NCI-H146 treated with DMSO at 0.1 percent for 48 hours (cell line): ENCODE measurements around the gene ADAMTS17.

Source experiments
- DNase-seq: peaks from one replicate; lab custom pipeline; 2025; ENCODE audit not compliant: unreplicated experiment; lab: John Stamatoyannopoulos, UW

The ADAMTS17 gene, protein sequence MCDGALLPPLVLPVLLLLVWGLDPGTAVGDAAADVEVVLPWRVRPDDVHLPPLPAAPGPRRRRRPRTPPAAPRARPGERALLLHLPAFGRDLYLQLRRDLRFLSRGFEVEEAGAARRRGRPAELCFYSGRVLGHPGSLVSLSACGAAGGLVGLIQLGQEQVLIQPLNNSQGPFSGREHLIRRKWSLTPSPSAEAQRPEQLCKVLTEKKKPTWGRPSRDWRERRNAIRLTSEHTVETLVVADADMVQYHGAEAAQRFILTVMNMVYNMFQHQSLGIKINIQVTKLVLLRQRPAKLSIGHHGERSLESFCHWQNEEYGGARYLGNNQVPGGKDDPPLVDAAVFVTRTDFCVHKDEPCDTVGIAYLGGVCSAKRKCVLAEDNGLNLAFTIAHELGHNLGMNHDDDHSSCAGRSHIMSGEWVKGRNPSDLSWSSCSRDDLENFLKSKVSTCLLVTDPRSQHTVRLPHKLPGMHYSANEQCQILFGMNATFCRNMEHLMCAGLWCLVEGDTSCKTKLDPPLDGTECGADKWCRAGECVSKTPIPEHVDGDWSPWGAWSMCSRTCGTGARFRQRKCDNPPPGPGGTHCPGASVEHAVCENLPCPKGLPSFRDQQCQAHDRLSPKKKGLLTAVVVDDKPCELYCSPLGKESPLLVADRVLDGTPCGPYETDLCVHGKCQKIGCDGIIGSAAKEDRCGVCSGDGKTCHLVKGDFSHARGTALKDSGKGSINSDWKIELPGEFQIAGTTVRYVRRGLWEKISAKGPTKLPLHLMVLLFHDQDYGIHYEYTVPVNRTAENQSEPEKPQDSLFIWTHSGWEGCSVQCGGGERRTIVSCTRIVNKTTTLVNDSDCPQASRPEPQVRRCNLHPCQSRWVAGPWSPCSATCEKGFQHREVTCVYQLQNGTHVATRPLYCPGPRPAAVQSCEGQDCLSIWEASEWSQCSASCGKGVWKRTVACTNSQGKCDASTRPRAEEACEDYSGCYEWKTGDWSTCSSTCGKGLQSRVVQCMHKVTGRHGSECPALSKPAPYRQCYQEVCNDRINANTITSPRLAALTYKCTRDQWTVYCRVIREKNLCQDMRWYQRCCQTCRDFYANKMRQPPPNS

DNA sequence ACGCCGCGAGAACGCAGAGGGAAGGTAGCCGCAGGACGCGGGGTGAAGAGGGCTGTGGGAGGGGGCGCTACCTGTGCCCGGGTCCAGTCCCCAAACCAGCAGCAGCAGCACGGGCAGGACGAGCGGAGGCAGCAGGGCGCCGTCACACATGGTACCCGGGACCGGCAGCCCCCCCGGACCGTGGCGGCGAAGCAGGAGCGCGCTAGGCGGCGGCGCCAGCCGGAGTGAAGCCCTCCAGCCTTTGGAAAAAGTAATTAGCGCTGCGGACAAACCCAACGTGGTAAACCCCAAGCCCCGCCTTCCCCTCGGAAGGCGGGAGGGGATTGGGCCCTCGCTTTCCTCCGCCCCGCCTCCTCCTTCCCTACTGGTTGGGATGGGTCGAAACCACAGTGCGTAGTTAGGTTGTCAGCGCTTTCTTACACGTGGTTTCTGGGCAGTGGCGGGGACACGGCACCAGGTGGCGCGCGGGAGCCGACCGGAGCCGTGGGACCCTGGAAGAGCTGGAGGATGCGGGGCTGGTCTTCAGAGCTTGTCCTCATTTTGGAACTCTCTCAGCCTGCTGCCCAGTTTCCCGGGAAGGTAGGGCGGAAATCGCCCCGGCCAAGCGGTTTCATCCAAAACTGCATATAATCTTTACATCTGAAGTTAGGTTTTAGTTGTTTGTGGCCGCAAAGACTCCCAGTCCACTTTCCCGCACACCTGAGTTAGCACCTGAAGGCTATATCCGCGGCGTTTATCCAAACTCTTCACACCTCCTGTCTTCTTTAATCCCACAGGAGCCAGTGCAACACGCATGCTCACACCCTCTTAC, at the start of gene ADAMTS17:
Gene ADAMTS17 (minus strand): TSS at position 226 of the 811 bp plus-strand sequence. CDS start 76 bp downstream, at position 150.
- DNase-seq, result peak; percentile 94

DNA sequence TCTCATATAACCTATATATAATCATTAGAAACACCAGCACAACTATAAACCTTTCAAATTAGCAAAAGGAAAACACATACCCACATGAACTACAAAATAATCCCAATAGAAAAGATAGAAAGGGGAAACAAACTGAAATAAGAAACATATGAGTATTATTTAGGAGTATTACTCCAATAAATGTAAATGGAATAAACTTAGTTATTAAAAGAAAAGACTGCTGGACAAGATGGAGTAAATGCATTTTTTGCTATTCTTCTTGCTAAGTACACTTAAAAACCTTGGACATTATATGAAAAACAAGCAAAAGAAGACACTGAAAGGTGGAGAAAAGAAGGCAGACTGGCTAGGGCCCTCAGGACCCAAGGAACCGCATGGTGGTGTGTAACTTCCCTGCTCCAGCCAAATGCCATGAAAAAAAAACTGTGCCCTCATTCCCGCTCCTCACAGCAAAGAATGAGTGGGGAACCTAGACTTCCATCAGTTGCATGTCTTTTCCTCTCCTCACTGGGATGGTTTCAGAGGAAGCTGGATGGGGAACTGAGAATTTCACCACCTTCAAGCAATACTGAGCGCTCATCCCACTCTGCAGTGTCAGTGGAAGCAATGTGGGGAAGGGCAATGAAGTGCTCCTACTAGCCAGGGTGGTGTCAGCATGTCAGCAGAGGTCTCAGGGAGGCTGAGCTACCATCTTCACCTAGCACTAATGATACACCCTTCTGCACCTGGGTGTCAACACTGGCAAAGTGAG, 43.7 kb upstream of the ADAMTS17 start:
- DNase-seq, result no peak

DNA sequence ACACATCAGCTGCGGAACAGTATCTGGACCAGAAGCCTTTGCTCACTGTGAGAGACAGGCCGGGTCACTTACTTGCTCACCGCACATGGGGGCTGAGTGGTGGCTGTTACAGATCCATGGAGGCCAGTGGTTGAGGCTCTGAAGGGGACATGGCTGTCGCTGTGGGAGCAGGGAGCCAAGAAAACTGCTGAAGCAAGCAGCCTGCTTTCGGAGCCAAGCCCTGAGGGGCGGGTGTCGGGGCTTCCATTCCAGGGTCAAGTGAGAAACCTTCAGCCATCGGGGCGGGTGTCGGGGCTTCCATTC, 42.3 kb upstream of the ADAMTS17 start:
- no peak for DNase-seq

DNA sequence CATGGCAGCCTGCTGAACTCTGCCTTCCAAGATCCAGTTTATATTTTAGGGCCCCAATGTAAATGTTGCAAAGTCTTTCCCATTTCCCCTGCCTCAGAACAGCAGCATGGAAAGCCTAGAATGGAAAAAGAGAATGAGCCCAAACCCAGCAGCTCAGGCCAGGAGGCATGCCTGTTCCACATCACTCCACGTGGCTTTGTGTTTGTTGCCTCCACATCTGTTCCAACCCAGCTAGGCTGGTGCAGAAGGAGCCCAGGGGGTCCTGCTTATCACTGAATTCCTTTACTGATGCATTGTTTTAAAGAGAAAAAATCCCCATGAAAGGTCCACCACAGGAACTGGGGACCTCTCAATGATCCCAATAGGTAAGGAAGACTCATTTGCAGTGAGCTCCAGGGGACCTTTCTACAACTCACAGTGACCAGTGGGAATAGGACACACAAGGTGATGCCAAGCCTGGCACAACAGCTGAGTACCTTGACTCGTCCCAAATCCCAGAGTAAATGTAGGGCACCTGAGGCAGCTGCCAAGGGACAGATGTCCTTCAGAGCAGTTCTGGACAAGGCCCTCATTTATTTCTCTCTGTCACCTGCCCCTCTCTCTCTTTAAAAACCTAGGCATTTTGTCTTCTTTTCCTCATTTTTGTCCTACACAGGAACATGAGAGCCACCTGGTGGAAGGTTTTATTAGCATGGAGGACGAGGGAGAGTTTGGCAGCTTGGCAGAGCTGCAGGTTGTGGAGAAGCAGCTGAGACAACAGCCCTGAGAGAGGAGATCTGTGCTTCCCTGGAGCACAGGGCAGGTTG, 41.7 kb upstream of the ADAMTS17 start:
- peak; percentile 53 for DNase-seq

DNA sequence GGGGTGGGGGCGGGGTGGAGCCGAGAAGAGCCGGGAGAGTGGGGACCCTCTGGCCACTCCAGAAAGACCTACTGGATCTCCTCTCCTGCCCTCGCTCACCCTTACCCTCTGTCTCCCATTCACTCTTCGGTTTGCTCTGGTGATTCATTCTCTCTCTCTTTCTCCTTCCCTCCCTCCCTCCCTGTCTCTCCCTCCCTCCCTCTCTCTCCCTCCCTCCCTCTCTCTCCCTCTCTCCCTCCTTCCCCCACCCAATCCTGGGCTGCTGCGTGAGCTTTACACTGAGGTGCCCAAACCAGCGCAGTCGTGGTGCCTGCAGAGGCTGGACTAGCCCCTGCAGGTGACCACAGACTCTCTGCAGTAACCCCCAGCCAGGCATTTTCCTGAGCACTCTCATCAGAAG, 32.2 kb upstream of the ADAMTS17 start:
- no peak for DNase-seq

DNA sequence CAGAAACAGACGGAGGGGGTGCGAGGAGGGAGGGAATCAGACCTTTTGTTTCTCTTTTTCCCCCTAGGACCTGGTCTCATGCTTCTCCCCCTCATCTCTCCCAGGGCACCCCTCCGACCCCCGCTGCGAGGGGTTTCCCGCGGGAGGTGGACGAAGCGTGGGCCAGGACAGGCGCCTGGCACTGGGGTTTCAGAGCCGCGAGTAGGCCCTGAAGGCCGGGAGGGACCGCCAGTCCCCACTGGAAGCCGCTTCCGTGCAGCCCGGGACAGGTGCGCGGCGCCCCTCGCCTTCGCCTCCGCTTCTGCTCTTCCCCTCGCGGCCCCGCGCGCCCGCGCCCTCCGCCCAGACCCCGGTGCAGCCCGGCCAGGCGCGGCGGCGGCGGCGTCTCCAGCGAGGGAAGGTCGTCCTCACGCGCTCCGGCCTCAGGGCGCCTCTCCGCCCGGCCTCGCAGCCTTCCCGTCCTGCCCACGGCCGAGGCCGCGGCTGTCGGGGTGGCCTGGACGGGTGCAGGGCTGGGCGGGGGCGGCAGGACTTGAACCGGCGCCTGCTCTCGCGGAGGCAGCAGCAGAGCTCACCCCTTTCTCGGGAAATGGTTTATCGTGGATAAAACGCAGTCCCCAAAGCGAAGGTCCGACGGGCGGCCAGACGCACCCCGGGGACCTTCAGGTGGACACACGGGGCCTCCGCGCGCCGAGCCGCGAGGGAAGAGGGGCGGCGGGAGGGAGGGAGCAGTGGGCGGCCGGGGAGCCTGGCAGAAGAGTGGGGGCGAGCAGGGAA, 31.5 kb upstream of the ADAMTS17 start:
- no peak for DNase-seq

DNA sequence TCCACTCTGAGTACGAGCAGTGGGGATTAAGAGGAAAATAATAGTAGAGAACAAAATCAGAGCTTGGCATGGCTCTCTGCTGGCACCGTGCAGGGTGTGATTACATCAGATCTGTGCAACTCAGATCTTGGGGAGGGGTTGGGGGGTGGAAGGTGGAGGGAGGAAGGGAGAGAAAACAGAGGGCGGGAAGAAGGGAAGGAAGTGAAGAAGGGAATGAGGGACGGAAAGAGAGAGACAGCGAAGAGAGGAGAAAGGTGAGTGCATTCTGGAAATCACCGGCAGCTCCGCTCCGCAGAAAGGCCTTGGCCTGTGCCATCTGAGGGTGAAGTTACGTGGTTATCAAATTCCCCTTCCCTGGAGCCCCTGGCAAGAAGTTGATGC, 31.0 kb upstream of the ADAMTS17 start:
- DNase-seq, result no peak

DNA sequence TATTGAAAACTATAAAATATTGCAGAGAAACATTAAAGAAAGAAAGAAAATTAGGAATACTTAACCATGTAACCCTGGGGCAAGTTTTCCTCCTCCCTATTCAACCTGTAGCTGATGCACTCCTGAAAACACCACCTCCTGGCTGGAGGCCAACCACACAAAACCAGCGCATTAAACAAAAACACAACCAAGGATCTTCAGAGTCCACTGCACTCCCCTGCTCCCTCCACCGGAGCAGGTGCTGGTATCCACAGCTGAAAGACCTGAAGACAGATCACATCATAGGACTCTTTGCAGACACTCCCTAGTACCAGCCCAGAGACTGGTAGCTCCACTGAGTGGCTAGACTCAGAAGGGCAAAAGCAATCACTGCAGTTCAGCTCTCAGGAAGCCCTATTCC, 13.6 kb upstream of the ADAMTS17 start:
- no peak for DNase-seq

DNA sequence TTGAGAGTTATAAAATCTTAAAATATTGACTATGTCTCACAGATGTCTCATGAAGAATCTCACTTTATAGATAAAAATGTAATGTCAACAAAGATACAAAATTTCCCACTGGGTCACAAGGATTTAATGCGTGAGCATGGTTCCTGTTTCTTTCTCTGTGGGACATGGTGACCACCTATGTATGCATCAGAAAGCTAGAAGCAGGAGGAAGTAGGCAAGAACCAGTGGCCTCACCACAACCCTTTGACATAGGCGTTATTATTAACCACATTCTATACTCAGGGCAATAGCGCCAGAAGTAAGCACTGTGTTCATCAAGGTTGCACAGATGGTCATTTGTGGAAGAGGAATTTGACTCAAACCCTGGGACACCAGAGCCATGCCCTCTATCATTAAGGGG, 11.7 kb upstream of the ADAMTS17 start:
- DNase-seq, result no peak

DNA sequence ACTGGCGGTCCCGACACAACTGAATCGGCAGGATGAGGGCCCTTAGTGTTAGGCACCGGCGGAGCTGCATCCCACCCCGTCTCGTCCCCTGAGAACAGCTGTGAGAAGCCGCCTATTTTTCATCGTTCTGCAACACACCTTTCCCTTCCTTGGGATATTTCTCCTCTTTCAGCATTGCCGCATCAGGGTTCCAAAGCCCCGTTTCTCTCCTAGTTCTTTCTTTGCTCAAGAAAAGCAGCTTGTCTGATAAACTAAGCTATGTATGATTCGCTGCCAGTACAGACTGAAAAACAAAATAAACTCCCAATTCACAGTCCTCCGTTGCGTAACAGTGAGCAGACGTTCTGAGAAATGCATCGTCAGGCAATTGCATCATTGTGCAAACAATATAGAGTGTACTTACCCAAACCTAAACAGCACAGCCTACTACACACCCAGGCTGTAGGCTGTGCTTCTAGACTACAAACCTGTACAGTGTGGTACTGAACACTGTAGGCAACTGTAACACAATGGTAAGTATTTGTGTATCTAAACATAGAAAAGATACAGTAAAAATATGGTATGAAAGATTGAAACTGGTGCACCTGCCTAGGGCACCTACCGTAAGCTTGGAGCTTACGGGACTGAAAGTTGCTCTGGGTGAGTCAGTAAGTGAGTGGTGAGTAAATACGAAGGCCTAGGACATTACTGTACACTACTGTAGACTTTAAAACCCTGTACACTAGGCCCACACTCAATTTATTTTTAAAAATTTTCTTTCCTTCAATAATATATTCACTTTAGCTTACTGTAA, 8.9 kb upstream of the ADAMTS17 start:
- DNase-seq, result peak; percentile 41

DNA sequence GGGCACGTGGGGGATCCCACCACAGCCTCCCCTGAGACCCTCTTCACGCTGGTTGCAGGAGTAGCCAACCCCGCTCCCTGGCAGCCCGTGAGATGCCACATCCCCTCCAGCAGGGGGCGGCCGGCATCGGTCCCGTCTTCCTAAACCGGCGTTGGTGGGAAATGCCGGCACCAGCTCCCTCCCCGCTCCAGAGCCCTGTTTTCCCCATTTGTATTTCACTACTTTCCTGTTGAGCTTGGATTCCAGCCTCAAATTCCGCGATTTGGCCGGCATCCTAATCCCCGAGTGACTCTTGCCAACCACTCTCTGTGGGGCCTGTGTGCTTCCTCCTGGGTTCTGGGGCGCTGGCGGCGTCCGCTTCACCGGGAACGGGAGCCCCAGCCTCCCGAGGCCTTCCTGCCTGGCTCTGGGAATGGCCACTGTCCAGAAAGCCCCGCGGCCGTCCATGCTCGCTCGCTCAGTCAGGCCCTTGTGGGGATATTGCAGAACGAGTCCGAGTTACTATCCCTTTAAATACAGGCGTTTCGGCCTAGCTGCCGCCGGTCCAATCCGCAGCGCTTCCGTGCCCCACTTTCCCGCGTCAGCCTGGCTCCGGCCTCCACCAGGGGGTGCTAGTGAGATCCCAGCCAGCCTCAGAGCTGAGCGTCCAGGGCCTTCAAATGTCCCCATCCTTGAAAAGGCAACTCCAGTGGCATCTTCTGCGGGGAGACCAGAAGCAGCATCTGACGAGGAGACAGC, 8.1 kb upstream of the ADAMTS17 start:
- DNase-seq, result peak; percentile 88

DNA sequence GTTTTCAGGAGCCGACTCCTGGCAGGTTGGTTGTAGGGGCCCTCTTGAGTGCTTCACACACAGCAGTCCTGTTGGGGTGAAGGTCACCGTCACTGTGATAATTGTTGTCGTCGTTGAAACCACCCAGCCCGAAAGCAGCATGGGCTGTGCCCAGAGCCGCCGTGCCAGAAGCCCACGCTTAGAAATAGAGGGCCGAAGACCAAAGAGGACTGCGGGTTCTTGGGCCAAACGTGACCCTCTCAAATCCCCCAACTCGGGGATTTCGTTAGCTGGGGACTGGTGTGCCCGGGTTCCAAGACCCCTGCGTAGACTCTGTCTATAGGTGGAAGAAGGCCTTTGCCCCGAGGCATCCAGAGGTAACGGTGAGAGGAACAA, 7.5 kb upstream of the ADAMTS17 start:
- no peak for DNase-seq

DNA sequence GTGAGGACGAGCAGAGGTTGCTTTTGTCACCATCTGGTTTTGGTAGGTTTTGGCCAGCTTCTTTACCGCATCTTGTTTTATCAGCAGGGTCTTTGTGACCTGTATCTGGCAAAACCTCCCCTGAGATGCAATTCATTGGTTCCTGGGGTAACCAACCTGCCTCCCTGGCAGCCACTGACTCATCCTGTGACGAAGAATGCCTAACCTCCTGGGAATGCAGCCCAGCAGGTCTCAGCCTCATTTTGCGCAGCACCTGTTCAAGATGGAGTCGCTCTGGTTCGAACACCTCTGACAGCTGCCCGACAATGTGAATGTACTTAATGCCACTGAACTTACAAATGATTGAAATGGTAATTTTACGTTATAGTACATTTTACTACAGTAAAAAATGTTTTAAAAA, 6.8 kb upstream of the ADAMTS17 start:
- DNase-seq, result no peak

DNA sequence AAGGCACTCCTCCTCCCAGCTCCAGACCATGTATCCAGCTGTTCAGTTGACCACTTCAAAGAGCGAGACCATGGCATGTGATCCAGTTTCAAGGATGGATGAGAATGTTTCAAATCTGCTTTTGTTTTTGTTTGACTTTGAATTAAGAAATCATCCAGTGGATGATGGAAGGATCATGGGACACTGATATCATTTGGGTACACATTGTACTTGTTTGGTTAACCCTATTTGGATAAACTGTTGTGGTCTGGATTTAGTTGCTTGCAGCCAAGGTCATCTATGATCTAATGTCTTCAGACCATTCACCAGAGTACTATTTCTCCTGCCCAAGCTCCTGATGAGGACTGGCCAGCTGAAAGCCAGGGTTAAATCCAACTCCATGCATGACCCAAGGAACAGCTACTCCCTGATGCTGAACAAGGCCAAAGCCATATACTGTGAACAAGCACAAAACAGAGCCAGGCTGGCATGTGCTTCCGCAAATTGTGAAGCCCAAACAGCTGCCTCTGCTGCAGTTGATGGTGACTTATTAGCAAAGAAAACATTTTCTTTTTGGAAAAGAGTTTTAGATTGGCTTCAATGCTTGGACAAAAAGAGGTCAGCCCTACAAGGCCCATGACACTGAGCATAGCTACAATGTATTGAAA, 5.2 kb upstream of the ADAMTS17 start:
- DNase-seq, result no peak

DNA sequence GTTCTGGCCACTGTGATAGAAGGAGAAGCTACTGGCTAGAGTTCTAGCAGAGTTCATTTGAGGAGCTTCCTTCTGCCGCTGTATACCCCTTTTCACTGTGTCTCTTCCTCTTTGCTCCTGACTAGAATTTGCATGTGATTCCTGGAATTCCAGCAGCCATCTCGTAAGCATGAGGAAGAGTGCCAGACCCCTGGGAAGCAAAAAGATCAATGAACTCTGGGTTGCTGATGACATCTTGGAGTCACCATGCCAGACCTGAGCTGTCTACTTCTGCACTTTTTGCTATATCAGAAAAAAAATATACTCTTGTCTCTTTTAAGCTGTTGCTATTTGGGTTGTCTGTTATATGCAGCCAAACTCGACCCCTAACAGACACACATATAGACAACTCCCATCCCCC, 3.7 kb upstream of the ADAMTS17 start:
- no peak for DNase-seq

DNA sequence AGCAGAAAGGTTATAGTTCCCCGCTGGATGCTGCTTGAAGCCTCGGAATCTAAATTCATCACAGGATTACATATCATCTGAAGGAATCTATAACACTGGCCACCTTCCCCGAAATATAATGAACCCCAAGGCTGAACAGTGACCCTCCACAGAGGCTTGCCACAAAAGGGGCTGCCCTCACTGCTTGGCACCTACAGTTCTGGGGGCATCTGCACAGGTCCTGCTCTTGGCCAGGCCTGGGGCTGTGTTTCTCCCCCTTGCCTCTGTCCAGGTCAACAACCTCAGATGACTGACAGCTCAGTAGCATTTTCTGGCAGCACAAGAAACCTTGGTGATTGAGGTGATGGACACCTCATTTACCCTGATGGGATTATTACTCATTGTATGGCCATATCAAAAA, 1.5 kb upstream of the ADAMTS17 start:
- DNase-seq, result no peak

DNA sequence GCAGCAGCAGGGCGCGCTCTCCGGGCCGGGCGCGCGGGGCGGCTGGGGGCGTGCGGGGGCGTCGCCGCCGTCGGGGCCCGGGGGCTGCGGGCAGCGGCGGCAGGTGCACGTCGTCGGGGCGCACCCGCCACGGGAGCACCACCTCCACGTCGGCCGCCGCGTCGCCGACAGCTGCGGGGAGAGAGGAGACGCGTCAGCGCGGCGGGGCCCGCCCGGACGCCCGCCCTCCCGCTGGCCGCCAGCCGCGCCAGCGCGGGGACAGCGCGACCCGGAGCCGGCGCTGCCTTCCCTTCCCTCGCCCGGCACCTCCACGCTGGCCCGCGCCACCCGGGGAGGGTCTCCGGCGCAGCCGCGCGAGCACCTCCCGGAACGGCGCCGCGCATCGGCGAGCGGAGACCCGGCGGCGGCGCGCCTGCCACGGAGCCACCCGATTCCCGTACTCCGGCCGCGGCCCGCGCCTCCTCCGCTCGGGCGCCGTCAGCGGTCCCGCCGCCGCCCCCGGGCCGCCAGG, 481 bp downstream of the ADAMTS17 start:
- no peak for DNase-seq
